Measurements from ENCODE around the gene MRPL54. TPM values are rescaled to one million over a fixed set of nuclear protein-coding genes. Genes with fewer than 3 reads are reported as not detected.

The MRPL54 gene
- total RNA-seq, 2 experiments from 2014 or later: 66.6 to 88.7 TPM

DNA sequence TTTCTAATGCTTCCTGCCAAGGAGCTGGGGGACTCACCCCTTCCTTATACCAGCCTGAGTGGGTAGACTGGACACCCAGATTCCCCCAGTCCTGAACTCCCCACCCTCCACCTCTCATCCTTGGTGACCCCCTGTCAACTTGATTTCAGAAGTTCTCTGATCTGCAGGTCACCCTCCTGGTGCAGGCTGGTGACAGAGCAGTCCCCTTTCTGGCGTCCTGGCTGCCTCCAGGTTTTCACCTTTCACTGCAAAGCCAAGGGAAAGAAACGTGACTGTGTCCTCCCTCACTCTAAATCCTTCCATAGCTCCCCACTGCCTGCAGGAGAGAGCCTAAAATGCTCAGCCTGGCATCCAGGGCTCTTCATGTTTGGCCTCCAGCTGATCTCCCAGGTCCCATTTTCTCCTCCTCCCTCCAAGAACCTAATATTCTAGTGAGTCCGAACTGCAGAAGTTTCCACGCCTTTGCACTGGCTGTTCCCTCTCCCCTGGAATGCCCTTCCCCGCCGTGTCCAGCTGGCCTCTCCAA lies 27.8 kb downstream of the MRPL54 start:
- no peak overlapping the region for H3K4me3 ChIP-seq (ENCODE audit: low read depth, low read length, poor library complexity, severe bottlenecking)

DNA sequence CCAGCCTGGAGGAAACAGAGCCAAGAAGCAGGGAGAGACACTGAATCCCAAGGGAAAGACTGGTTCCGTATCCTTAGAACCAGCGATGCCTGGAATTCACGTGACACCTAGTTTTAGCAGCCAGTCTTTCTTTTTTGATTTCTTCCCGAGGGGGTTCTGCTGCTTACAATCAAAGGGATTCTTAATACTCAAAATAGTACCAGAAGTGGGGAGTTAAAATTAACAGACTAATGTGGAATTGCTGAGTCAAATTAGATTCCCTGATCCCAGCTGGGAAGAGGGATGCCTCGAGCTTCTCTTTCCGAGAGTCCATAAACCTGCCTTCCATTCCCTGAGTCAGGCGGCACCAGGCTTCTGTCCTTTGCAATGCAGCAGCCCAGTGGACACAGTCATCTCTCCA lies 28.5 kb downstream of the MRPL54 start:
- Histone ChIP-seq H3K27ac (ENCODE audit: low read depth, low read length, poor library complexity, severe bottlenecking) (no peak overlapping the region), H3K4me1 (ENCODE audit: insufficient read depth, low read length, poor library complexity, severe bottlenecking) (no peaks in the 10 kb centered on the region), H3K79me2 (ENCODE audit: insufficient read depth, low read depth, low read length) (no peaks in the 10 kb centered on the region), H3K9me2 (ENCODE audit: insufficient read depth, low read length) (no peaks in the 10 kb centered on the region), H3K4me2 (ENCODE audit: low read length) (no peak overlapping the region), H2AFZ (ENCODE audit: low read length) (no peak overlapping the region), H3K4me3 (ENCODE audit: low read depth, low read length, poor library complexity, severe bottlenecking) (no peak overlapping the region), H3K9me3 (ENCODE audit: low read length) (no peaks in the 10 kb centered on the region), H3K36me3 (ENCODE audit: insufficient read depth, low read length) (no peaks in the 10 kb centered on the region), H4K20me1 (ENCODE audit: insufficient read depth, low read length) (no peaks in the 10 kb centered on the region)
- TF ChIP-seq, protein P1, sequence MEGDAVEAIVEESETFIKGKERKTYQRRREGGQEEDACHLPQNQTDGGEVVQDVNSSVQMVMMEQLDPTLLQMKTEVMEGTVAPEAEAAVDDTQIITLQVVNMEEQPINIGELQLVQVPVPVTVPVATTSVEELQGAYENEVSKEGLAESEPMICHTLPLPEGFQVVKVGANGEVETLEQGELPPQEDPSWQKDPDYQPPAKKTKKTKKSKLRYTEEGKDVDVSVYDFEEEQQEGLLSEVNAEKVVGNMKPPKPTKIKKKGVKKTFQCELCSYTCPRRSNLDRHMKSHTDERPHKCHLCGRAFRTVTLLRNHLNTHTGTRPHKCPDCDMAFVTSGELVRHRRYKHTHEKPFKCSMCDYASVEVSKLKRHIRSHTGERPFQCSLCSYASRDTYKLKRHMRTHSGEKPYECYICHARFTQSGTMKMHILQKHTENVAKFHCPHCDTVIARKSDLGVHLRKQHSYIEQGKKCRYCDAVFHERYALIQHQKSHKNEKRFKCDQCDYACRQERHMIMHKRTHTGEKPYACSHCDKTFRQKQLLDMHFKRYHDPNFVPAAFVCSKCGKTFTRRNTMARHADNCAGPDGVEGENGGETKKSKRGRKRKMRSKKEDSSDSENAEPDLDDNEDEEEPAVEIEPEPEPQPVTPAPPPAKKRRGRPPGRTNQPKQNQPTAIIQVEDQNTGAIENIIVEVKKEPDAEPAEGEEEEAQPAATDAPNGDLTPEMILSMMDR (conservative IDR thresholded peaks at IDR 0.05; ENCODE audit: low read length): no peak
- TF ChIP-seq EZH2phosphoT487 (IDR thresholded peaks at IDR 0.05; ENCODE audit: borderline replicate concordance, low read depth, low read length): no peak
- DNase-seq (ENCODE audit: low spot score): no peak
- POLR2A ChIA-PET: no interaction called here
- CTCF ChIA-PET (ENCODE audit: unreplicated experiment): no interaction called here
- intact Hi-C loops (cut with micrococcal nuclease; ENCODE audit: unreplicated experiment): no loop called here
- BruUV-seq (replicated peaks): no TSS peak

More for the DNA sequence above, 27.8 kb downstream of the MRPL54 start:
- no peaks in the 10 kb centered on the region for H3K4me1 ChIP-seq (ENCODE audit: insufficient read depth, low read length, poor library complexity, severe bottlenecking)
- no peaks in the 10 kb centered on the region for H3K79me2 ChIP-seq (ENCODE audit: insufficient read depth, low read depth, low read length)
- ChIA-PET POLR2A (no interaction called here), CTCF (ENCODE audit: unreplicated experiment) (no interaction called here)
- H3K9me2 ChIP-seq (ENCODE audit: insufficient read depth, low read length): no peaks in the 10 kb centered on the region
- H3K27ac ChIP-seq (ENCODE audit: low read depth, low read length, poor library complexity, severe bottlenecking): no peak overlapping the region
- no peaks in the 10 kb centered on the region for H4K20me1 ChIP-seq (ENCODE audit: insufficient read depth, low read length)
- intact Hi-C loops (cut with micrococcal nuclease; ENCODE audit: unreplicated experiment): no loop called here
- BruUV-seq (replicated peaks): no TSS peak
- TF ChIP-seq, protein P1 (conservative IDR thresholded peaks at IDR 0.05; ENCODE audit: low read length): no peak
- no peak for TF ChIP-seq EZH2phosphoT487 (IDR thresholded peaks at IDR 0.05; ENCODE audit: borderline replicate concordance, low read depth, low read length)
- no peak overlapping the region for H3K4me2 ChIP-seq (ENCODE audit: low read length)
- DNase-seq (ENCODE audit: low spot score): no peak
- H3K9me3 ChIP-seq (ENCODE audit: low read length): no peaks in the 10 kb centered on the region
- H3K36me3 ChIP-seq (ENCODE audit: insufficient read depth, low read length): no peaks in the 10 kb centered on the region
- no peak overlapping the region for H2AFZ ChIP-seq (ENCODE audit: low read length)

DNA sequence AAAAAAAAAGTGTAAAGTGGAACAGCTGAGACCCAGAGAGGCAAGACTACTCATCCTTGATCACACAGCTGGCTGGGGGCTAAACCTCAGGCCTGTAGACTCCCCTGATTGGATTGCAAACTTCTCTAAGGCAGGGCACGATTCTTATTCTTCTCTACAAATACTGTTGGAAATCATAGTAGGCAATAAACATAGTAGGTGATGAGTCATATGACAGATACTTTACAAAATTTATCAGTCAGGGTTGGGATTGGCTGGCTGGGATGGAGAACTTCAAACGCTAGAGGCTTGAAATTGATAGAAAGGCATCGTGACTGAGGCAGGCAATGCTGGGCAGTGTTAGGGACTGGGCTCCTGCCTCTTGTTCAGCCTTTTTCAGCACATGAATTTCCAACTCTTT lies 29.6 kb downstream of the MRPL54 start:
- Histone ChIP-seq H3K9me3 (ENCODE audit: low read length) (no peaks in the 10 kb centered on the region), H3K4me3 (ENCODE audit: low read depth, low read length, poor library complexity, severe bottlenecking) (no peak overlapping the region), H3K79me2 (ENCODE audit: insufficient read depth, low read depth, low read length) (no peaks in the 10 kb centered on the region), H3K9me2 (ENCODE audit: insufficient read depth, low read length) (no peaks in the 10 kb centered on the region), H3K27ac (ENCODE audit: low read depth, low read length, poor library complexity, severe bottlenecking) (no peak overlapping the region), H2AFZ (ENCODE audit: low read length) (no peak overlapping the region), H3K4me2 (ENCODE audit: low read length) (no peak overlapping the region), H4K20me1 (ENCODE audit: insufficient read depth, low read length) (no peaks in the 10 kb centered on the region), H3K4me1 (ENCODE audit: insufficient read depth, low read length, poor library complexity, severe bottlenecking) (no peaks in the 10 kb centered on the region), H3K36me3 (ENCODE audit: insufficient read depth, low read length) (no peaks in the 10 kb centered on the region)
- no peak for TF ChIP-seq EZH2phosphoT487 (IDR thresholded peaks at IDR 0.05; ENCODE audit: borderline replicate concordance, low read depth, low read length)
- TF ChIP-seq, protein P1 (conservative IDR thresholded peaks at IDR 0.05; ENCODE audit: low read length): no peak
- no TSS peak for BruUV-seq (replicated peaks)
- intact Hi-C loops (cut with micrococcal nuclease; ENCODE audit: unreplicated experiment): no loop called here
- CTCF ChIA-PET (ENCODE audit: unreplicated experiment): no interaction called here
- POLR2A ChIA-PET: no interaction called here
- DNase-seq (ENCODE audit: low spot score): no peak
